ENCODE data around the gene ANO2.

Gene ANO2

DNA sequence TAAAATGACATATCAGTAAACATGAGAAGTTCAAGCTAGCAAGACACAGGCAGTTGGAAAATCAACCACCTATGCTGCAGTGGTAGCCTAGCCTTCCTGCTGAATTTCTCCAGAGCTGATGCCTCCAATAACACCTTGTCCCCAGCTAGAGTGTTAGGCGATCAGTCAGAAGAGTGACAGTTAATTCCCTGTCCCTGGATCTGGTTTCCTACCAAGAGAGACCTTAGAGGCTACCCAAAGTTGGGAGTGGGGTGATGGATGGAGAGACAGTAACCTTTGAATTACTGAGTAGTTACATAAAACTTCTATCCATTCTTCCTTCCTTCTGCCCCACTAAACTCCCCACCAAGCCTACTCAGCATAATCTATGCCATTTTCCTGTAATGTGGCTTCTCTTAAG, 1.9 kb upstream of the ANO2 start:
- Histone ChIP-seq H3K27me3 (ENCODE audit: insufficient read depth, insufficient read length) (peaks cover 63% of the 10 kb centered on the region), H3K36me3 (ENCODE audit: insufficient read depth, insufficient read length, low read length) (no peaks in the 10 kb centered on the region), H3K4me1 (ENCODE audit: insufficient read depth, insufficient read length) (peaks cover 14% of the 10 kb centered on the region), H3K9ac (ENCODE audit: insufficient read length, low read depth) (no peak overlapping the region), H3K4me3 (ENCODE audit: insufficient read length, low read depth) (no peak overlapping the region), H3K9me3 (ENCODE audit: insufficient read depth, low read length) (peaks cover 6% of the 10 kb centered on the region; the same call in 1 of the 2 replicates)
- no peak for DNase-seq (ENCODE audit: low read depth, low spot score)
- TF ChIP-seq YY1 (IDR thresholded peaks at IDR 0.05; ENCODE audit: insufficient read depth, insufficient read length) (no peak), ZNF274 (IDR thresholded peaks at IDR 0.05; ENCODE audit: low read depth, low read length) (no peak), SUZ12 (IDR thresholded peaks at IDR 0.05; ENCODE audit: extremely low read depth, insufficient read depth, insufficient read length) (no peak)

DNA sequence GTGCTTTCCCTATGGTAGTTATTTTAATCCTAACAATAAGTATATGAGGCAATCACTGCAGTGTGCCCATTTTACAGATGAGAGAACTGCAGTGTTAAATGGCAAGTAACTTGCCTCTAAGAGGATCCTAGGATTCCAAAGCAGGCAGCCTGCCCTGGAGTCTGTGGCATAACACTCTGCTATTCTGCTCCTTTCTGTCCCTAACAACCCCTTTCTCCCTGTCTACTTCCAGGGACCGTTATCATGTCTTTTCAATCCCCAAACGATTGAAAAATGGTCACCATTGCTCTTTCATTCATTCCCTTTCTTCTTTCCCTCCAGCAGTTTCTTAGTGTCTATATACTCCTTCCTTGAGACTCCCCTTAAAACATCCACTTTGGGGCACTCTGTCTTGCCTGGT, 1.3 kb upstream of the ANO2 start:
- H3K27me3 ChIP-seq (ENCODE audit: insufficient read depth, insufficient read length): peaks cover 63% of the 10 kb centered on the region
- H3K36me3 ChIP-seq (ENCODE audit: insufficient read depth, insufficient read length, low read length): no peaks in the 10 kb centered on the region
- TF ChIP-seq SUZ12 (IDR thresholded peaks at IDR 0.05; ENCODE audit: extremely low read depth, insufficient read depth, insufficient read length): no peak
- TF ChIP-seq YY1 (IDR thresholded peaks at IDR 0.05; ENCODE audit: insufficient read depth, insufficient read length): no peak
- no peak for TF ChIP-seq ZNF274 (IDR thresholded peaks at IDR 0.05; ENCODE audit: low read depth, low read length)
- H3K9ac ChIP-seq (ENCODE audit: insufficient read length, low read depth): no peak overlapping the region
- peaks cover 6% of the 10 kb centered on the region; the same call in 1 of the 2 replicates for H3K9me3 ChIP-seq (ENCODE audit: insufficient read depth, low read length)
- H3K4me1 ChIP-seq (ENCODE audit: insufficient read depth, insufficient read length): peaks cover 14% of the 10 kb centered on the region
- no peak overlapping the region for H3K4me3 ChIP-seq (ENCODE audit: insufficient read length, low read depth)
- DNase-seq (ENCODE audit: low read depth, low spot score): no peak

DNA sequence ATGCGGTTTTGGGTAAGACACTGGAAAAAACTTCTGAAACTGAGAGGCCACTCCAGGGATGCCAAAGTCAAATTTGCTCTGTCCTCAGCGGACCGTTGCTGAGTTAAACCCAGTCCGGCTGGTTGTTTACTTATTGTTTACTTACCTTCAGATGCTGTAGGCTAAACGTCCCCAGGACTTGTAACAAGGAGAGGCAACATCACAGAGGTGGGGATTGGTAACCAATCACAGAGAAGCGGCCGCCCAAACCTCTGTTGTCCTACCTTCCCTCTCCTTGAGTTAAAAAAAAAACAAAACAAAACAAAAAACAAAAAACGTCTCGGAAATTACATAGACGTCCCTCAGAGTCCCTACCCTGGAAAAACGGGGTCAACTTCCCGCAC, 380 bp downstream of the ANO2 start:
- DNase-seq (ENCODE audit: low read depth, low spot score): no peak
- H3K27me3 ChIP-seq (ENCODE audit: insufficient read depth, insufficient read length): peaks cover 58% of the 10 kb centered on the region
- H3K4me1 ChIP-seq (ENCODE audit: insufficient read depth, insufficient read length): peaks cover 14% of the 10 kb centered on the region
- peaks cover 6% of the 10 kb centered on the region; the same call in 1 of the 2 replicates for H3K9me3 ChIP-seq (ENCODE audit: insufficient read depth, low read length)
- no peaks in the 10 kb centered on the region for H3K36me3 ChIP-seq (ENCODE audit: insufficient read depth, insufficient read length, low read length)
- peak overlapping the region; percentile 85 for H3K9ac ChIP-seq (ENCODE audit: insufficient read length, low read depth)
- TF ChIP-seq SUZ12 (IDR thresholded peaks at IDR 0.05; ENCODE audit: extremely low read depth, insufficient read depth, insufficient read length) (peak; percentile 20), ZNF274 (IDR thresholded peaks at IDR 0.05; ENCODE audit: low read depth, low read length) (no peak)
- peak overlapping the region; percentile 81 for H3K4me3 ChIP-seq (ENCODE audit: insufficient read length, low read depth)

- Histone ChIP-seq H3K9me3 (ENCODE audit: insufficient read depth, low read length) (peaks cover 6% of the 10 kb centered on the region; the same call in 1 of the 2 replicates), H3K4me1 (ENCODE audit: insufficient read depth, insufficient read length) (peaks cover 13% of the 10 kb centered on the region), H3K36me3 (ENCODE audit: insufficient read depth, insufficient read length, low read length) (no peaks in the 10 kb centered on the region), H3K4me3 (ENCODE audit: insufficient read length, low read depth) (peak overlapping the region; percentile 81), H3K27me3 (ENCODE audit: insufficient read depth, insufficient read length) (peaks cover 57% of the 10 kb centered on the region), H3K9ac (ENCODE audit: insufficient read length, low read depth) (no peak overlapping the region)
- TF ChIP-seq YY1 (IDR thresholded peaks at IDR 0.05; ENCODE audit: insufficient read depth, insufficient read length): no peak
- no peak for TF ChIP-seq ZNF274 (IDR thresholded peaks at IDR 0.05; ENCODE audit: low read depth, low read length)
- DNase-seq (ENCODE audit: low read depth, low spot score): no peak
Observed at GRCh38 chr12:5944053-5944452, 1.0 kb downstream of the ANO2 start.

- Histone ChIP-seq H3K9me3 (ENCODE audit: insufficient read depth, low read length) (peaks cover 6% of the 10 kb centered on the region; the same call in 1 of the 2 replicates), H3K36me3 (ENCODE audit: insufficient read depth, insufficient read length, low read length) (no peaks in the 10 kb centered on the region), H3K4me1 (ENCODE audit: insufficient read depth, insufficient read length) (peaks cover 5% of the 10 kb centered on the region), H3K9ac (ENCODE audit: insufficient read length, low read depth) (no peak overlapping the region), H3K27me3 (ENCODE audit: insufficient read depth, insufficient read length) (peaks cover 37% of the 10 kb centered on the region), H3K4me3 (ENCODE audit: insufficient read length, low read depth) (no peak overlapping the region)
- no peak for DNase-seq (ENCODE audit: low read depth, low spot score)
- TF ChIP-seq YY1 (IDR thresholded peaks at IDR 0.05; ENCODE audit: insufficient read depth, insufficient read length): no peak
- TF ChIP-seq ZNF274 (IDR thresholded peaks at IDR 0.05; ENCODE audit: low read depth, low read length): no peak
- no peak for TF ChIP-seq SUZ12 (IDR thresholded peaks at IDR 0.05; ENCODE audit: extremely low read depth, insufficient read depth, insufficient read length)
Observed at GRCh38 chr12:5941907-5942306, 3.2 kb downstream of the ANO2 start.

GRCh38 chr12:5927732-5928516, 17.1 kb downstream of the ANO2 start:
- H3K4me3 ChIP-seq (ENCODE audit: insufficient read length, low read depth): no peak overlapping the region
- TF ChIP-seq SUZ12 (IDR thresholded peaks at IDR 0.05; ENCODE audit: extremely low read depth, insufficient read depth, insufficient read length): no peak
- no peak for TF ChIP-seq YY1 (IDR thresholded peaks at IDR 0.05; ENCODE audit: insufficient read depth, insufficient read length)
- TF ChIP-seq ZNF274 (IDR thresholded peaks at IDR 0.05; ENCODE audit: low read depth, low read length): no peak
- H3K27me3 ChIP-seq (ENCODE audit: insufficient read depth, insufficient read length): peaks cover 9% of the 10 kb centered on the region
- H3K4me1 ChIP-seq (ENCODE audit: insufficient read depth, insufficient read length): peaks cover 11% of the 10 kb centered on the region
- H3K9ac ChIP-seq (ENCODE audit: insufficient read length, low read depth): no peak overlapping the region
- H3K36me3 ChIP-seq (ENCODE audit: insufficient read depth, insufficient read length, low read length): no peaks in the 10 kb centered on the region
- DNase-seq (ENCODE audit: low read depth, low spot score): no peak
- H3K9me3 ChIP-seq (ENCODE audit: insufficient read depth, low read length): peaks cover 3% of the 10 kb centered on the region; the same call in 1 of the 2 replicates

GRCh38 chr12:5925646-5926045, 19.4 kb downstream of the ANO2 start:
- no peak for DNase-seq (ENCODE audit: low read depth, low spot score)
- peaks cover 22% of the 10 kb centered on the region for H3K4me1 ChIP-seq (ENCODE audit: insufficient read depth, insufficient read length)
- H3K9me3 ChIP-seq (ENCODE audit: insufficient read depth, low read length): peaks cover 3% of the 10 kb centered on the region; the same call in 1 of the 2 replicates
- TF ChIP-seq ZNF274 (IDR thresholded peaks at IDR 0.05; ENCODE audit: low read depth, low read length): no peak
- TF ChIP-seq SUZ12 (IDR thresholded peaks at IDR 0.05; ENCODE audit: extremely low read depth, insufficient read depth, insufficient read length): no peak
- no peak for TF ChIP-seq YY1 (IDR thresholded peaks at IDR 0.05; ENCODE audit: insufficient read depth, insufficient read length)
- H3K9ac ChIP-seq (ENCODE audit: insufficient read length, low read depth): no peak overlapping the region
- no peak overlapping the region for H3K4me3 ChIP-seq (ENCODE audit: insufficient read length, low read depth)
- no peaks in the 10 kb centered on the region for H3K36me3 ChIP-seq (ENCODE audit: insufficient read depth, insufficient read length, low read length)
- H3K27me3 ChIP-seq (ENCODE audit: insufficient read depth, insufficient read length): peaks cover 5% of the 10 kb centered on the region
